Endothelial cell of umbilical vein (primary cell): ENCODE results near the gene PSMB5.

Experiments
- CTCF ChIP-seq, 2 donors: IDR thresholded peaks; 1 replicate in 1 of 2; 2 replicates in 1 of 2; pipeline ENCODE4 v1.5.1; 2011; ENCODE audit warnings: low read length in 2 of 2, mild to moderate bottlenecking in 2 of 2, moderate library complexity in 2 of 2, control low read depth in 1 of 2, inconsistent platforms in 1 of 2, low read depth in 1 of 2; ENCODE audit not compliant: insufficient read depth in 1 of 2; ENCODE audit errors: extremely low read depth in 1 of 2
- EZH2 ChIP-seq: IDR thresholded peaks from 2 replicates; pipeline ENCODE4 v1.6.1; 2012; ENCODE audit warnings: borderline replicate concordance, low read depth, mild to moderate bottlenecking, moderate library complexity, low read length, inconsistent platforms; ENCODE audit not compliant: severe bottlenecking
- FOS ChIP-seq: IDR thresholded peaks from 2 replicates; pipeline ENCODE4 v1.6.1; 2011; ENCODE audit warnings: mild to moderate bottlenecking, low read length, moderate library complexity, borderline replicate concordance; ENCODE audit not compliant: insufficient read depth
- GATA2 ChIP-seq: IDR thresholded peaks from 2 replicates; pipeline ENCODE4 v1.7.0; 2011; ENCODE audit warnings: low read depth, mild to moderate bottlenecking, moderate library complexity, mixed read lengths, low read length; ENCODE audit not compliant: insufficient read length, insufficient read depth
- JUN ChIP-seq: IDR thresholded peaks from 2 replicates; pipeline ENCODE4 v1.6.1; 2011; ENCODE audit warnings: borderline replicate concordance, low read depth; ENCODE audit not compliant: insufficient read length, insufficient read depth
- MAX ChIP-seq: IDR thresholded peaks from 2 replicates; pipeline ENCODE4 v1.6.1; 2011; ENCODE audit not compliant: insufficient read depth, insufficient read length
- MYC ChIP-seq: IDR thresholded peaks from one replicate; pipeline ENCODE4 v1.6.1; 2011; ENCODE audit warnings: mild to moderate bottlenecking, low read depth, low read length
- POLR2A ChIP-seq: IDR thresholded peaks from 2 replicates; pipeline ENCODE4 v1.6.1; 2012; ENCODE audit warnings: low read depth, mild to moderate bottlenecking, control low read depth, low read length
- POLR2AphosphoS5 ChIP-seq: IDR thresholded peaks from 2 replicates; pipeline ENCODE4 v1.6.1; 2012; ENCODE audit warnings: low read depth, mild to moderate bottlenecking, control low read depth, low read length, moderate library complexity; ENCODE audit not compliant: insufficient read depth

- no peak for TF ChIP-seq POLR2A
- TF ChIP-seq CTCF (IDR thresholded peaks at IDR 0.05; ENCODE audit: extremely low read depth in 1 of 2, insufficient read depth in 1 of 2, low read depth in 1 of 2, low read length in 2 of 2) = no peak
- no peak for TF ChIP-seq JUN
- no peak for TF ChIP-seq POLR2AphosphoS5
- no peak for TF ChIP-seq EZH2
- no peak for TF ChIP-seq MAX
- TF ChIP-seq MYC = no peak
- no peak for TF ChIP-seq GATA2
- TF ChIP-seq FOS = no peak
Measured at GRCh38 chr14:23015618-23016017, 19.1 kb downstream of the PSMB5 start.
